Muscle layer of colon (tissue), 2 donors: ENCODE results near the gene COX8C.

Experiments
- H3K27ac ChIP-seq: one replicate; pipeline ENCODE4 v1.7.0; 2013; ENCODE audit warnings: low read depth, mild to moderate bottlenecking, low read length, moderate library complexity
- H3K27me3 ChIP-seq, 2 donors: one replicate each; pipeline ENCODE4 v1.7.0; 2013; ENCODE audit warnings: low read length in 2 of 2, mild to moderate bottlenecking in 2 of 2; ENCODE audit not compliant: insufficient read depth in 2 of 2, control insufficient read depth in 1 of 2
- H3K36me3 ChIP-seq: one replicate; pipeline ENCODE4 v1.7.0; 2013; ENCODE audit warnings: mild to moderate bottlenecking, low read length; ENCODE audit not compliant: insufficient read depth
- H3K4me1 ChIP-seq: one replicate; pipeline ENCODE4 v1.7.0; 2013; ENCODE audit warnings: mild to moderate bottlenecking, low read length; ENCODE audit not compliant: insufficient read depth
- H3K4me3 ChIP-seq, 2 donors: one replicate each; pipeline ENCODE4 v1.7.0; 2013; ENCODE audit warnings: low read length in 2 of 2, low read depth in 1 of 2, mild to moderate bottlenecking in 1 of 2, moderate library complexity in 1 of 2
- H3K9ac ChIP-seq: one replicate; pipeline ENCODE4 v1.7.0; 2013; ENCODE audit warnings: low read length
- H3K9me3 ChIP-seq: one replicate; pipeline ENCODE4 v1.7.0; 2013; ENCODE audit warnings: mild to moderate bottlenecking, low read length
- donor health status: abdominal sarcoma.
- donor health status: Adenocarcinoma of cecum.

Gene COX8C

GRCh38 chr14:93309427-93309966, 37.5 kb upstream of the COX8C start:
- H3K4me3 ChIP-seq = no peak overlapping the region
- H3K27ac ChIP-seq = no peak overlapping the region
- H3K36me3 ChIP-seq = no peaks in the 10 kb centered on the region
- H3K27me3 ChIP-seq = no peaks in the 10 kb centered on the region
- no peak overlapping the region for H3K9ac ChIP-seq
- peaks cover 35% of the 10 kb centered on the region for H3K4me1 ChIP-seq
- H3K9me3 ChIP-seq = no peaks in the 10 kb centered on the region

- H3K4me1 ChIP-seq = peaks cover 21% of the 10 kb centered on the region
- no peaks in the 10 kb centered on the region for H3K9me3 ChIP-seq
- no peaks in the 10 kb centered on the region for H3K27me3 ChIP-seq
- no peaks in the 10 kb centered on the region for H3K36me3 ChIP-seq
- H3K27ac ChIP-seq = no peak overlapping the region
- H3K4me3 ChIP-seq = no peak overlapping the region
- H3K9ac ChIP-seq = no peak overlapping the region
Measured at GRCh38 chr14:93311082-93311481, 35.9 kb upstream of the COX8C start.

- Histone ChIP-seq H3K27me3 (no peaks in the 10 kb centered on the region), H3K4me3 (no peak overlapping the region), H3K4me1 (peaks cover 32% of the 10 kb centered on the region), H3K9me3 (no peaks in the 10 kb centered on the region), H3K27ac (no peak overlapping the region), H3K36me3 (no peaks in the 10 kb centered on the region), H3K9ac (no peak overlapping the region)
Measured at GRCh38 chr14:93315575-93315974, 31.4 kb upstream of the COX8C start.

GRCh38 chr14:93316716-93317115, 30.3 kb upstream of the COX8C start:
- Histone ChIP-seq H3K36me3 (no peaks in the 10 kb centered on the region), H3K4me1 (peaks cover 32% of the 10 kb centered on the region), H3K27me3 (no peaks in the 10 kb centered on the region), H3K9ac (no peak overlapping the region), H3K27ac (no peak overlapping the region), H3K4me3 (no peak overlapping the region), H3K9me3 (no peaks in the 10 kb centered on the region)

- H3K9ac ChIP-seq = no peak overlapping the region
- H3K27ac ChIP-seq = no peak overlapping the region
- no peaks in the 10 kb centered on the region for H3K27me3 ChIP-seq
- H3K4me1 ChIP-seq = peaks cover 32% of the 10 kb centered on the region
- H3K36me3 ChIP-seq = no peaks in the 10 kb centered on the region
- peak overlapping the region in 1 of 2 donors; percentile 0 for H3K4me3 ChIP-seq
- H3K9me3 ChIP-seq = no peaks in the 10 kb centered on the region
Measured at GRCh38 chr14:93317210-93317874, 29.6 kb upstream of the COX8C start.

- H3K9ac ChIP-seq = no peak overlapping the region
- no peaks in the 10 kb centered on the region for H3K9me3 ChIP-seq
- no peaks in the 10 kb centered on the region for H3K36me3 ChIP-seq
- no peaks in the 10 kb centered on the region for H3K27me3 ChIP-seq
- H3K27ac ChIP-seq = no peak overlapping the region
- peaks cover 25% of the 10 kb centered on the region for H3K4me1 ChIP-seq
- H3K4me3 ChIP-seq = peak overlapping the region in 1 of 2 donors; percentile 0
Measured at GRCh38 chr14:93317875-93318807, 28.8 kb upstream of the COX8C start.

GRCh38 chr14:93318927-93319326, 28.1 kb upstream of the COX8C start:
- Histone ChIP-seq H3K27me3 (no peaks in the 10 kb centered on the region), H3K4me3 (no peak overlapping the region), H3K27ac (no peak overlapping the region), H3K9ac (no peak overlapping the region), H3K36me3 (no peaks in the 10 kb centered on the region), H3K4me1 (peaks cover 25% of the 10 kb centered on the region), H3K9me3 (no peaks in the 10 kb centered on the region)

- H3K27me3 ChIP-seq = no peaks in the 10 kb centered on the region
- H3K27ac ChIP-seq = no peak overlapping the region
- H3K36me3 ChIP-seq = no peaks in the 10 kb centered on the region
- H3K9ac ChIP-seq = no peak overlapping the region
- H3K4me3 ChIP-seq = no peak overlapping the region
- H3K4me1 ChIP-seq = peaks cover 27% of the 10 kb centered on the region
- no peaks in the 10 kb centered on the region for H3K9me3 ChIP-seq
Measured at GRCh38 chr14:93319494-93319893, 27.5 kb upstream of the COX8C start.

- Histone ChIP-seq H3K4me3 (peak overlapping the region in 1 of 2 donors; percentile 13), H3K27ac (no peak overlapping the region), H3K9me3 (no peaks in the 10 kb centered on the region), H3K9ac (no peak overlapping the region), H3K36me3 (no peaks in the 10 kb centered on the region), H3K4me1 (peaks cover 31% of the 10 kb centered on the region), H3K27me3 (no peaks in the 10 kb centered on the region)
Measured at GRCh38 chr14:93319958-93320357, 27.0 kb upstream of the COX8C start.

- no peaks in the 10 kb centered on the region for H3K27me3 ChIP-seq
- H3K4me3 ChIP-seq = peak overlapping the region in 1 of 2 donors; percentile 13
- peaks cover 31% of the 10 kb centered on the region for H3K4me1 ChIP-seq
- no peaks in the 10 kb centered on the region for H3K9me3 ChIP-seq
- H3K9ac ChIP-seq = no peak overlapping the region
- H3K36me3 ChIP-seq = no peaks in the 10 kb centered on the region
- no peak overlapping the region for H3K27ac ChIP-seq
Measured at GRCh38 chr14:93320489-93320888, 26.5 kb upstream of the COX8C start.

- no peaks in the 10 kb centered on the region for H3K36me3 ChIP-seq
- no peak overlapping the region for H3K9ac ChIP-seq
- no peak overlapping the region for H3K27ac ChIP-seq
- H3K27me3 ChIP-seq = no peaks in the 10 kb centered on the region
- no peaks in the 10 kb centered on the region for H3K9me3 ChIP-seq
- H3K4me3 ChIP-seq = no peak overlapping the region
- peaks cover 21% of the 10 kb centered on the region for H3K4me1 ChIP-seq
Measured at GRCh38 chr14:93322929-93323599, 23.9 kb upstream of the COX8C start.
